Activated T-helper 1 cell treated with Interleukin-2 at 50 U/mL for 16 hours (primary cell): ENCODE data around the gene CDH23.
"Not testable (repeated sequence)": the region's sequence is repeated elsewhere in the genome, so short reads cannot be mapped to it uniquely, and the experiment has no call there.

Source experiments
- DNase-seq: peaks from one replicate; pipeline ENCODE4 v3.0.0-alpha.2; 2020; ENCODE audit warnings: low read depth

The CDH23 gene

DNA sequence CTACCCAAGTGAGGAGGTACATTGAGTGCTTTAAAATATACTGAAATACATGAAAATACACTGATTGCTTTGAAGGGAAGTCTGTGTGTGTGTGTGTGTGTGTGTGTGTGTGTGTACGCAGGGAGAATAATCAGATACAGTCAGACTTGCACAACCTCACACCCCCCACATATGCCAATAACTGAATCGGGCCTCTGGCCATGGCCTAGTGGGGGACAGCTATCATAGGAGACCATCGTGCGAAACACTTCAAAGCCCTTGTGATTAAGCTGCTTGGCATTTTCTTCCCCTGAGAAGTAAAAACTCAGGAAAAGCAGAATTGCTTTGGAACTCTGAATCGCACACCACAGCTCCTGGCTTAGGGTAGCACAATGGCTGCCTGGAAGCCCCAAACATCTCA is 187.7 kb downstream of the CDH23 start:
- no peak for DNase-seq

DNA sequence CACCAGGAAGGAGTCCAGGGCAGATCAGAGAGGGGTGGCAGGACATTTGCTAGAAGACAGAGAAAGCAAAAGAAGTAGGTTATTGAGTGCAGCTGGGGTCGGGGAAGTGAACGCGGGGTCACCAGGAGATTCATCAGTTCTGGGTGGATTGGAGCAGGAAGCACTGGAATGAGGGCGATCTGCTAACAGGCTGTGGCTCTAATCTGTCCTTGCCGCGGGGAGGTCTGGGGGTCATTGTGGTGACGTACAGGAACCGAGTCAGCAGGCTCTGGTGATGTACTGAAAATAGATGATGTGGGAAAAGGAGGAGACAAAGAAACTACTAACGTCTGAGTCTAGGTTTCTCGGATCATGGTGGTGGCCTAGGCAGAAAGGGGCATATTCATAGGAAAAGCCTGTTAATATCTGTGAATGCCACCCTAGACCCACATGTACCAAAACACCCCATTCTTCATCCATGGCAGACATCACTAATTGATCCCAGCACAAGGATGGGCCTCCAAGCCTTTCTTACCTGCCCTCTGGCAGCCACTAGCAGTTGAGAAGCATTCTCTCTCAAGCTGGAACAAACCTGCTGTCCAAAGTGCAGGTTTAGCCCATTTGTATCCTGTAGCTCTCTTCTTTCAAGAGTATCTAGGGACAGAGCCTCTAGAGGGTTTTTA is 188.3 kb downstream of the CDH23 start:
- no peak for DNase-seq

DNA sequence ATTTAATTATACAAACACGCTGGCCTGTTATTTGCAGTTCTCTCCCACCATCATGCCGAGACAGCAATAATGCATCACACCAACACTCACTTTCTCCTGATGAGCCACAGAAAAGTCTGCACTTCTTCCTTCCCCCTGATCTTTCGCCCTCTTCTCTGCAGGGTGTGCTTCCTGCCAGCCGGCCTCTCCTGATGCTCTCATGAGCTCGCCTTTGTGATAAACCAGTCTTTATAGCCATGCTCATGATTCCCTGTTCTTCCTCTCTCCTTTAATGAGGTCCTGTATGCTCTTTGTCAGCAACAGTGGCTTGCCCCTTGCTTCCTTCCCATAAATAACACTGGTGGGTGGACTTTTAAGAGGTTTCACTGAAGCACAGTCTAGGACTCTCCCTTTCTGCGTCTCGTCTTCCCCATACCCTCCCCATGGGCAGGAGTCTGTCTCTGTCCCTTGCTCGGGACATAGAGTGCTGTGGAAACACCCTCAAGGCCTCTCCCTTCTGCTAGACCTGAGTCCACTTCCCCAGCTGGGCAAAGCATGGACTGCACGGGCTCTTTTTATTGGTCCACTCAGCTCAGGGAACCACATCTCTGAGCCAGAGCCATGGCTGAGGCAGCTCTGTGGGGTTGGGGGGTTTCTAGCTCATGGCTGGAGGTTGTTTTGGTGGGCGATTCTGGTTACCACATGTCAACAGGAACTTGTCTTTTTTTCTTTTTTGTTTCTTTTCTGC is 189.0 kb downstream of the CDH23 start:
- DNase-seq, result no peak

DNA sequence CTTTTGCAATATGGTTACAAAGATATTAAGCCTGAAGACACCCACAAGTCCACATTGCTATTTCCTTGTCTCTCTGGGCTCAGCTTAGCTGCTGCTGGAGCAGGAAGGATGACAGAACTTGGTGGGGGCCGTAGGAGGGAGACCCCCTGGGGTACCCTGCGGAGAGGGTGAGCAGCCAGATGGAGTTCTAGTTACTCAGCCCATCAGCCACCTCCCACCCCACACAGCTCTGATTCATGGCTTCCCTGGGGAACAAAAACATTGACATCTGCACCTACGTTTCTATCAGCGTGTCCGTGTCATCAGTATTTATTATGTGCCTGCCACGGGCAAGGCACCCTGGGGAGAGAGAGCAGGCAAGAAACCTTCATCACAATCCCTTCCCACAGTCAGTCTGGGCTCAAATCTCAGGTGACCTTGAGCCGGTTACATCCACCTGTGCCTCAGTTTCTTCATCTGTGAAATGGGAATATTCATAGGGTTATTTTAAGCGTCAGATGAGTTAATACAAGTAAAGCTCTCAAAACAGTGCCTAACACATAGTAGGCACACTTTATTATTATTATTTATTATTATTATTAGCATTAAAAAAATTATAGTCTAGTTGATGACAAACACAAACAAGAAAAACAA is 191.3 kb downstream of the CDH23 start:
- DNase-seq, result no peak

DNA sequence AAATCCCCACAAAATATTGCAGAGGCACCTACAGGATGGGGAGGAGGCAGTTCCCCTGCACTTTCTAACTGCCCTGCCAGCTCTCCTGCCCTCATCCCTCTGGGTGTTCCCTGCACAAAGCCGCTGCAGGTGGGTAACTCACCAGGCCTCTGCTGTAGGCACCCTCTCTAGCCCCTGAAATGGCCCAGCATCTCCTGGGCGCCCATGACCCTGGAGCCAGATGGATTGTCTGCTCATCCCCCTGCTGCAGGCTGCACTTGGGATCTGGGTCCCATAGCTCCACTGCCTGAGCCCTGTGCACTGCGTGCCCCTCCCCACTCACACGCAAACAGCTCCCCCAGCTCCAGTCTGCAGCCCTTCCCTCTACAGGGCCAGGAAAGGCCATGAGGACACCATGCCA is 192.0 kb downstream of the CDH23 start:
- no peak for DNase-seq

DNA sequence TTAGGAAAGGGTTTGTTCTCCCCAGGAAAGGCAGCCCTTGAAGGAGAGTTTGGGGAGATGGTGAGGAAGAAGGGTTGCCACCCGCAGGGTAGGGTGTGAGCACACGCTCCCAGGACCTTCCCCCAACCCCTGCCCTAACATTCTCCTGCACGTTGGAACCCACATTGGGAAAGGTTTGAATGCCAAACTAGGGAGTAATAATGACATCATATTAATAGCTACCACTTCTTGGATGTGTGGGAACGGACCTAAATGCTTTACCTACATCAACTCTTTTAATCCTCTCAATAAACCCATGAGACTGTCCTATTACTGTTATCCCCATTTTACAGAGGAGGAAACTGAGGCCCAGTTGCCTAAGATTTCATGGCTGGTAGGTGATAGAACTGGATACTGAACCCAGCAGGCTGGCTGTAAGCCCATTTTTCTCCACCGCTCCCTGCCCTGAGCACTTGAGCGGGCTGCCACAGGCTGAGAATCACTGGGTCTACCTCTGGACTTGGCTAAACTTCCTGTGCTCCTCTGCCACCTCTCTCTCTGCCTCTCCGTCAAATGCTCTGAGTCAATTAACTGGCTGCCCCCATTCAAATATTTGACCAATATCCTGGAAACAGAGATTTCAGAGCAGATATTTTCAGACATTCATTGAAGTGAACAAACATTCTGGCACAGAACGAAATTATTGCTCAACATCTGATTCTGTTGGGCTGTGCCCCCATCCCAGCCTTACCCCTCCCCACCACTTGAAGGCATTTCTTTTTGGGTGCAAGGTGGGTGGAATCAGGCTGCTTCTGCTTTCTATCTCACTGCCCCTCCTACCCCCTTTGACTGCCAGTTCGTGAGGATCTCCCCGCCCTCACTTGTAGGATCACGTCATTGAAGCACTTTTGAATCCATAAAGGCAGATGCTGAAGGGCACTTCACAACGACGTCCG is 193.2 kb downstream of the CDH23 start:
- no peak for DNase-seq

DNA sequence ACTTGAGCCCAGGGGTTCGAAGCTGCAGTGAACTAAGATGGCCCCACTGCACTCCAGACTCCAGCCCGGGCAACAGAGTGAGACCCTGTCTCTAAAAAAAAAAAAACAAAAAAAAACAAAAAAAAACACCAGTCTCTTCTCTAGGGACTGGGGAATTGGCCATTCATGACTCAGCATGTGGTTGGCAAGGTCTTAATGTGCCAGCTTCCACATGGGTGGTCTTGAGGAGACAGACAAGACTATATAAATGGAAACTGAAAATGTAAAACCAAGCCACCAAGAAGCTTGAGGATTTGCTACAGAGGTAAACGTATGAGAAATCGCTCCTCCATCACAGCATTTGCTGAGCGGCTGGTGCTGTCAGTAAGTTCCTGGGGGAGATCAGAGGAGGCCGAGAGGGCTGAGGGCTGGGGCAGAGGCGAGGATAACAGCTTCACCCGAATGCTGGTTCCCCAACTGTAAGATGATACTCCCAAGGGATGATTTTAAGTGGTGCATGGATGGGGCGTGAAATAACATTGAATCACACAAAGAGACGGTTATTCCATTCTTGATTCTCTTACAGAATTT is 194.1 kb downstream of the CDH23 start:
- no peak for DNase-seq

DNA sequence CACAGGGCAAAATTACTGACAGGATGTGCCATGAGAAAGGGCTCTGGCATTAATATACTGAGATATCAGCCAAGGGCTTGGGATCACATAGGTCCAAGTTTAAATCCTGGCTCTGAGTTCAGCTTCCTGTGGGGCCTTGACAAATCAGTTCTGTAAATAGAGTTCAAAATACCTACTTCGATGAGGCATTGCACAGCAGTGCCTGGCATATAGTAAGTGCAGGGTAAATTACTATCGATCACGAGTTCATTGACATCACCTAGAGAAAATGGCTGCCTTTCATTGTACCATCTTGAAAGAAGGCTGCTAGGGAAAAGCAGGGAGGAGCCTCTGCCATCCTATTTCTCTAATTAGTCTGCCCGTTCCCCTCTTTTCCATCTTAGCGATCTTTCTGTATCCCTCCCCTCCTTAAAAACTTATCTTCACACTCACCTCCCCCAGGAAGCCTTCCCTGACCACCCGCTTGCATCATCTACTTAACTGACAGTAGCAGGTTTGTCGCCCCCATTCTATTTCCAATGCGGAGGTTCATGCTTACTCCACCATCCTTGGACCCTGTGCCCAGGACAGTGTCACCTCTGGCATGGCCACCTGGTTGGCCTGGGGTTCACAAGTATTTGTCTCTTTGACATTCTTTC is 198.3 kb downstream of the CDH23 start:
- no peak for DNase-seq

DNA sequence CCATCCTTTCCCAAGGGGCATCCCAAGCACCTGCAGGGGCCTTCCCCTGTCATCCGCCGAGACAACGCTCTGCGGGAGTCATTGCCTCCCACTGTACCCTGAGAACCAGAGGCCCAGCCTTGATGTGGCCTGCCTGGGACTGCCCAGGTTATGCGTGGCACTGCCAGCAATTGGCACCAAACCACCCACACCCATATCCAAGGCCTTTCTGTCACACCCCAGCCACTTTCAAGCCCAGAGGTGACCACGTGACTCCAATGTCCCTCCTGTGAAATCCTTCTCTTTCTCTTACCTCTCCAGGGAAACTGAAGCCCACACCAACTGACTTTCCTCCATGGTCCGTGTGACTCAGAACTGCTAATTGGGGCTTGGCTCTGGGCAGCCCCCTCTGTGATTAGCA is 198.9 kb downstream of the CDH23 start:
- no peak for DNase-seq

DNA sequence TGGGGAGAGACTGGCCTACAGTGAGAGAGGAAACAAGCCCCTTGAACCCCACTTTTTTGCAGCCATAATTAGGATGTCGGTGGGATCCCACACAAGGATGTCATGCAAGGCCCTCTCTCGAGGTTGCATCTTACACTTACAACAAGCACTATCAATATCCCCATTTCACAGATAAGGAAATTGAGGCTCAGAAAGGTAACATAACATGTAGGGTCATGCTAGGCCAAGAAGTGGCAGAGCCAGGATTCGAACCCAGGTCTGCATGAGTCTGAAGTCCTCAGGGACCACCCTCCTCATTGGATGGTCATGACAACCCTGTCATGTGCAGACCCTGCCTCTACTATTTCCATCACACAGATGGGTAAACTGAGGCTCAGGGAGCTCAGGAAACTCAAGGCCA is 199.4 kb downstream of the CDH23 start:
- DNase-seq, result no peak

DNA sequence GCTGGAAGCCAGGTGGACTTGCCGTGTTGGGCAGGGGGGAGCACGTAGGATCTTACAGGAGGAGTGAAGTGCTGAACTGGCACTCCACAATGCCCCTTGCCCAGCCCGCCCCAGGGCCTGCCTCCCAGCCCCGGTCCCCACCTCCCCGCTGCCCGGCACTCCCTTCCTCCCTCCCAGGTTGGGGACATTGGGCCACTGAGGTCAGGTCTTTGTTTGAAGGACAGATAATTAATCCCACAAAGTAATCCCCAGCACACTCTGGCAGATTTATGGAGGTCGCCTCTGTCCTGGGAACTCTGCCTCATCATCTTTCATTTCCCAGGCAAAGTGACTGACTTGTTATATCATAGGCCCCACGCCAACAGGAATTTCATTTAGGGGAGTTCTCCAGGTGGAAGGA is 200.0 kb downstream of the CDH23 start:
- no peak for DNase-seq

DNA sequence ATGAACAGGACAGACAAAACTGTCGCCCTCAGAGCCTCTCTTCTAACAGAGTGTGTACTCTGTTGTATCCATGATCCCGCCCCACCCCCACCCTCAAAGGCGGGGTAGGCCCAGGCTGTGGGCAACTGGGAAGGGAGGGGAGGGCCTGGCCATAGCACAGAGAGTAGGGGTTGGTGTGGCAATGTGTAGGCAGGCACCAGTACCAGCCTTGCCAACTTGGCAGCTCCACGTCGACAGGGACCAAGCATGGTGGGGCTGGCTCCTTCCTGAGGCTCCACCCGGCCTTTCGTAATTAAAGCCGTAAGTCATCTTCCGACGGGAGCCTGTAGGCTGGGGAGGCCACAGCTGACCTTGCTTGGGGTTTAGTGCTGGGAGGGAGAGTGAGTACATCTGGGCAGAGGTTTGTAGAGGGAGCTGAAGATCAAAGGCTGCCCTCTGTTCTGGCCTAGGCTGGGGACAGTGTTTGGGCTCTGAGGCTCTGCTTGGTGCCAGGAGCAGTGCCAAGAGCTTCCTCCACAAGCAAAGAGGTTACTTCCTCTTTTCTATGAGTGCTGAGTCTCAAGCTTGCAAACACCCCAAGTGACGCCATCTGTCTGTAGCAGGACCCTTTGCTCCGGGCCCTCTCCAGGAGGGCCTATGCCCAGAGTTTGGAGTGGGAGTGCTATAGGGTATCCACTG is 201.2 kb downstream of the CDH23 start:
- no peak for DNase-seq

DNA sequence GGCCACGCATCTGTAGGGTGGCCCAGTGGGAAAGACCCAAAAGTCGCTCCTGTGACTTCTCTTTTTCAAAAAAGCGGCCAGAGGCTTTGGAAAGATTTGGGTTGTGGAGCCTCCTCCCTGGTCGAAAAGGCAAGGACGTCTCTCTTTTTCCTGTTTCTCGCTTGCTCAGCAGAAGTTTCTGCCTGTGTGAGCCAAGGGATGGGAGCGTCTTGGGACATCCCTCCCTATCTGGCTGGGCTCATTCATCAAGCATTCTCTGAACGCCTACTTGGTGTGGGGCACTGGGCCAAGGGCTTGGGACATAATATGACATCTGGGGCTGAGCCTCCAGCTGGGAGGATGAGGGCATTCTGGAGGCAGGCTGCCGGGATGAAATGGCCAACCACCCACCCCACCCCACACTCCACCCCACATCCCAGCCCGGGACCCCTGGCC is 201.9 kb downstream of the CDH23 start:
- no peak for DNase-seq

DNA sequence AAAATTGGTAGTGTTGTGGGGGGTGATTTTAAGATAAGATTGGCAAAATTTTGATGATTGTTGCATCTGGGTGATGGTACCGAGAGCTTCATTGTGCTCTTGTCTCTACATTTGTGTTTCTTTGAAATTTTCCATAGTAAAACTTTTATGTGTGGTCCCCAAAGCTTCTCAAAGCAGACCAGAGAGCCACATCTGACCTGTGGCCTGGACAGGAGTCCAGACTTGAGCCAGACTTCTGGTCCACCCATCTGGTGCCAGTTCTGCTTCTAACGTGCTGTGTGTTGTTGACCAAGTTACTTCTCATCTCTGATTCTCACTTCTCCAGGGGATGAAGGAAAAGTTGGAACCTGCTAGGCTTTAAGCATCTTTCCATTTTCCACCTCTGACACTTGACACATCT is 202.8 kb downstream of the CDH23 start:
- DNase-seq, result no peak

DNA sequence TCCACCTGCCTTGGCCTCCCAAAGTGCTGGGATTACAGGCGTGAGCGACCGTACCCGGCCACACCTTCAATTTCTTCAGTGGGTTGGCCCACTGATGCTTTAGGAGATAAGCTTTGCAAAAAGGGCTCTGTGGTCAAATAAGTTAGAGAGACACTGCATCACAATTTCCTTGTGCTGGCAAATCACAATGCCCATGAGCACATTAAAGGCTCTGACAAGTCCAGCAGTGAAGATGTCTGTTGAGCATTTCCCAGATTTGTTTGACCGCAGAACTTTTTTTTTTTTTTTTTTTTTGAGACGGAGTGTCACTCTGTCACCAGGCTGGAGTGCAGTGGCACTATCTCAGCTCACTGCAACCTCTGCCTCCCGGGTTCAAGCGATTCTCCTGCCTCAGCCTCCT is 203.5 kb downstream of the CDH23 start:
- DNase-seq, result not testable (repeated sequence)

DNA sequence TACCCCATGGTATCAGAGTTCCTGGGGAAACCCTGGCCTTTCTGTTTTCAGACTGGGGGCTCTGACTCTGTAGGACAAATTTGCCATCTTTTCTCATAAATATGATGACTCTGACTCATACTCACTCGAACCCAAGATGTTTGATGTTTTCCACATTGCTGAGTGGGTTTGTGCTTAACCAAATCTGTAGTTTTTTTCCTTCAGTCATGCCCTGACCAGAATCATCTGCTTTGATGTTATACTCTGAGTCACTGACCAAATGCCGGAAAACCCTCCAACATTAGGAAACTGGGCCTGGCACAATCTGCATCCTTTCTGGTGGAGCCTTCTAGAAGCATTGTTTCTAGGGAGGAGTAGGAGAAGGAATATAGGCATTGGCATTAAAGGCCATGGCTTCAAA is 204.1 kb downstream of the CDH23 start:
- no peak for DNase-seq

DNA sequence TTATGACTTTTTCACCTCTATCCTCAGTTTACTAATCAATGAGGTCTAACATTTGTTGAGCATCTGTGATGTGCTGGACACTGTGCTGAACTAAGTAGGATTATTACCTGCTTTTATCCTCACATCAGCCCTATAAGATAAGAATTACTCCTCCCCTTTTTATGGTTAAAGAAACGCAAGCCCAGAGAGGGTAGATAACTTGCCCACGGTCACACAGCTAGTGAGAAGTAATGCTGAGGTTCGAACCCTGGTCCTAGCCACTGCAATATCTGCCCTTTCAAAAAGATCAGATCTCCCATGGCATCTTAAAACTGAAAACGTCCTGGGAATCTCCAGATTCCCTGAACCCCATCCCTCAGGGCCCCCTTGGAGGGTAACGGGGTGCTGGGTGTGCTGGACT is 204.6 kb downstream of the CDH23 start:
- no peak for DNase-seq

DNA sequence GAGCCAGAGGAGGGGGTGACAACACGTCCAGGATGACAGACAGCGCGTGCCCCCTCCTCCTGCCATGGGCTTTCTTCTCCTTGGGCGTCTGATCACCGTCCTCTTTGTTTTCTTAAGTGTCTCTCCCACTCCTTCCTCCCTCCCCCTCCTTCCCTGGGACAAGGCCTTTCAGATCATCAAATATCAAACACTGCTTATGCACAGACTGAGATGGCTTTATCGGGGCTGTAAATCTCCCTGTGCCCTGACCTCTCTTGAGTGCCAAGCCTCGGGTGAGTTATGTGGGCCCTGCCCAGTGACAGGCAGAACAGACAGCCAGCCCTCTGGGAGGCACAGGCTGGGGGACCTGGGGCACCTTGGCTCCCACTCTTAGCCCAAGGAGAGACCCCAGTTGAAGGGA is 206.4 kb downstream of the CDH23 start:
- DNase-seq, result no peak

DNA sequence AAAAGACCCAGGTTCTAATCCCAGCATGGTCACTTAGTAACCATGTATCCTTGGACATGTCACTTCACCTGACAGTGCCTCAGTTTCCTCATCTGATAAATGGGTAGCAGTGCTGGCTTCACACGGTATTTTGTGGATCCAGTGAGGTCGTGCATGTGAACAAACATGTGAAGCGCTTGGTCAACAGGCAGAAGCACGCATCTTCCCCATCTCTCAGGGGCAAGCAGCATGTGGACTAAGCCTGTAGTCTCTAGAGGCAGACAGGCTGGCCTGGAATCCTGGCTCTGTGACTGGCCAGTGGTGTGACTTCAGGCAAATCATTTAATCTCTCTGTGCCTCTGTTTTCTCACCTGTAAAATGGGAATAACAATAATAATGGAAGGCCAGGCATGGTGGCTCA is 207.0 kb downstream of the CDH23 start:
- no peak for DNase-seq

DNA sequence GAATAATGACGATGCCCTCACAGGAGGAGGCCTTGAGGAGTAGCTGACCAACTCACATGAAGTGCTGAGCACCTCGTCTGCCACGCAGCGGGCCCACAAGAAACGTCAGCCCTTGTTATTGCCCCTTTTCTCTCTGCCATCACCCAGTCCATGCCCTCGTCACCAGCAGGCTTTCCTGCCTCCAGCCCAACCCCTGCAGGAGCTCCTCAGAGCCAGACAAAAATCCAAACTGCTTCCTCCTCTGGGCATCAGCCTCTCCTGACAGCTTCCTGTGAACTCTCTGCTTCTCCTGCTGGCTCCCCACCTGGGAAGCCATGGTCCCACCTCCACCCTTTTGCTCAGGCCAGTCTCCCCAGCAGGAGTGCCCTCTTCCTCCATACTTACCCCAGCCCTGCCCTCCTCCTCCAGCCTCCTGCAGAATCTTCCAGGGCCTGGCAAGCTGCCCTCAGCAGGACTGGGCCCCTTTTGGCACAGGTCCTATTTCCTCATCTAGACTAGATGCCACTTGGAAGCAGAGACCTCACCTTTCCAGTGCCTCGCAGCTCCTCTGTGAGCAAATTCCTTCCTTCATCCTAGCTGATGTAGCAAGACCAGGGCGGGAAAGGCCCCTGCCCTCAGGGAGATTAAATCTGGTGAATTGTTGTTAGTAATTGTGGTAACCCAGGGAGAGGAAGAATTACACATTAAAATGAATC is 207.8 kb downstream of the CDH23 start:
- no peak for DNase-seq
